ENCODE results near the gene CARS2.

Gene CARS2

DNA sequence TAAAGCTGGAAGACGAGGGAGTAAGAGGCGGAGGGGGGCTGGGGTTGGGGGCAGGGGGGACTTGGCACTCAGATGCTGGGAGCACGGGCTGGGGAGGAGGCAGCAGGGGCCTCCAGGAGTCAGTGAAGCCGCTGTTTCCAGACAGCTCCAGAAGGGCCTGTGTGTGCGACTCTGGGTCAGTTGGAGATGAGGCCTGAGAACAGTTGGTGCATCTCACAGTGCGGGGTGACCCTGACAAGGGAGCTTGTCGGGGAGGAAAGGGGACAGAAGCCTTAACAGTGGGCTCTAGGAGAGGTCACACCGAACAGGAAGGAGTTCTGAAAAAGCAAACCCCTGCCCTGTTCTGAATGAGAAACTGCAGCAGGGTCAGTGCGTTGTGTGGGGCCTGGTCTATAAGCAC lies 79.4 kb downstream of the CARS2 start:
- Histone ChIP-seq H3K4me3 (no peak overlapping the region), H3K27ac (no peak overlapping the region)
- TF ChIP-seq, protein P1, sequence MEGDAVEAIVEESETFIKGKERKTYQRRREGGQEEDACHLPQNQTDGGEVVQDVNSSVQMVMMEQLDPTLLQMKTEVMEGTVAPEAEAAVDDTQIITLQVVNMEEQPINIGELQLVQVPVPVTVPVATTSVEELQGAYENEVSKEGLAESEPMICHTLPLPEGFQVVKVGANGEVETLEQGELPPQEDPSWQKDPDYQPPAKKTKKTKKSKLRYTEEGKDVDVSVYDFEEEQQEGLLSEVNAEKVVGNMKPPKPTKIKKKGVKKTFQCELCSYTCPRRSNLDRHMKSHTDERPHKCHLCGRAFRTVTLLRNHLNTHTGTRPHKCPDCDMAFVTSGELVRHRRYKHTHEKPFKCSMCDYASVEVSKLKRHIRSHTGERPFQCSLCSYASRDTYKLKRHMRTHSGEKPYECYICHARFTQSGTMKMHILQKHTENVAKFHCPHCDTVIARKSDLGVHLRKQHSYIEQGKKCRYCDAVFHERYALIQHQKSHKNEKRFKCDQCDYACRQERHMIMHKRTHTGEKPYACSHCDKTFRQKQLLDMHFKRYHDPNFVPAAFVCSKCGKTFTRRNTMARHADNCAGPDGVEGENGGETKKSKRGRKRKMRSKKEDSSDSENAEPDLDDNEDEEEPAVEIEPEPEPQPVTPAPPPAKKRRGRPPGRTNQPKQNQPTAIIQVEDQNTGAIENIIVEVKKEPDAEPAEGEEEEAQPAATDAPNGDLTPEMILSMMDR (IDR thresholded peaks at IDR 0.05) = no peak
- no peak for DNase-seq (ENCODE audit: low spot score)

- TF ChIP-seq, protein P1 (IDR thresholded peaks at IDR 0.05) = no peak
- DNase-seq (ENCODE audit: low spot score) = no peak
- no peak overlapping the region for H3K4me3 ChIP-seq
- no peak overlapping the region for H3K27ac ChIP-seq
Measured at GRCh38 chr13:110625771-110626321, 80.1 kb downstream of the CARS2 start.

GRCh38 chr13:110624766-110625756 lies 80.9 kb downstream of the CARS2 start:
- Histone ChIP-seq H3K27ac (no peak overlapping the region), H3K4me3 (no peak overlapping the region)
- no peak for DNase-seq (ENCODE audit: low spot score)
- TF ChIP-seq, protein P1 (IDR thresholded peaks at IDR 0.05) = no peak

DNA sequence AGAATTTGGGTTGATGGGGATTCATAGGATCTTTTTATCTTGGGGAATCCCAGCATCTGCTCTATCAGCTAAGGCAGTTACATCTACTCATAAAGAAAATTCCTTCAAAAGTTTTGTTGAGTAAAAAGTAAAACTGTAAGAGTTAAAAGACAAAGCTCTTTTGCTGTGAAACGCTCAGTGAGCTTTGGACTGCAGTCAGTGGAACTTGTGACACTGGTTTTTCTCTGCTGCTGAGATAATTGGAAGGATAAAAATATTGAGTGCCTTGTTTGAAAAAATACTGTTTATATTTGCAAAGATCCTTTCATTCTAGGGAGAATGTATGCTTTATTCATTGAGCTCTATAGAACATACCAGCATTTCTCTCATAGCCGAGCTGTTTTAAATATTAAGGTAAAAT lies 85.3 kb downstream of the CARS2 start:
- Histone ChIP-seq H3K27ac (no peak overlapping the region), H3K4me3 (no peak overlapping the region)
- TF ChIP-seq, protein P1 (IDR thresholded peaks at IDR 0.05) = no peak
- DNase-seq (ENCODE audit: low spot score) = no peak

- Histone ChIP-seq H3K4me3 (no peak overlapping the region), H3K27ac (no peak overlapping the region)
- TF ChIP-seq, protein P1 (IDR thresholded peaks at IDR 0.05) = no peak
- DNase-seq (ENCODE audit: low spot score) = no peak
Measured at GRCh38 chr13:110618780-110619179, 87.1 kb downstream of the CARS2 start.

DNA sequence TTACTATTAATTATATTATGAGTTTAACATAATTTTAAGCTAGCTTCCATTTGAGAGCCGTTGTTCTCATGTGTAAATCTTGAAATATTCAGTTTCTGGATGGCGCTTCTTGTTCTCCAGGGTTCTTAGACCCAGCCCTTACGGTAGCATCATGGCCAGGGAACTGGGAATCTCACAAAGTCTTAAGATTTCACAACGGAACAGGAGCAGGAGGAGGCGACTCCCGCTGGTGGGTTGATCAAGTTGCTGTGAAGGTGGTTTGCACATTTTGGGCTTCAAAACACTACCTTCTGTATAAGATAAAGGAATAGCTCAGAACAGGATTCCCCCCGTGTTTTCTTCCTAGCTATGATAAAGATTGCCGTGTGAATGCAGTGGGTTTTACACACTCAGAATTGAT lies 87.7 kb downstream of the CARS2 start:
- H3K27ac ChIP-seq = no peak overlapping the region
- TF ChIP-seq, protein P1 (IDR thresholded peaks at IDR 0.05) = no peak
- no peak for DNase-seq (ENCODE audit: low spot score)

More for the DNA sequence above, 87.7 kb downstream of the CARS2 start:
- H3K4me3 ChIP-seq = no peak overlapping the region

Measured in coronary artery (tissue), 2 donors.